Left ventricle myocardium inferior (tissue), 1 donor: ENCODE data around the gene CAST. TPM values are rescaled to one million over a fixed set of nuclear protein-coding genes. Genes with fewer than 3 reads are reported as not detected.

Experiments used
- DNase-seq: peaks from one replicate; pipeline ENCODE4 v3.0.0-alpha.2; 2020
- H3K27ac ChIP-seq: fragments of 200-600 bp; replicated peaks from 2 replicates; pipeline ENCODE4 v1.8.0; 2021
- H3K27me3 ChIP-seq: fragments of 200-600 bp; 2 replicates; pipeline ENCODE4 v1.8.0; 2021; ENCODE audit warnings: low read depth
- H3K36me3 ChIP-seq: fragments of 200-600 bp; 2 replicates; pipeline ENCODE4 v1.8.0; 2021
- H3K4me1 ChIP-seq: fragments of 200-600 bp; 2 replicates; pipeline ENCODE4 v1.8.0; 2021
- H3K4me3 ChIP-seq: fragments of 200-600 bp; 2 replicates; pipeline ENCODE4 v1.8.0; 2021; ENCODE audit warnings: mild to moderate bottlenecking, moderate library complexity
- H3K9me3 ChIP-seq: fragments of 200-600 bp; replicated peaks from 2 replicates; pipeline ENCODE4 v1.8.0; 2021
- CTCF ChIP-seq: fragments of 200-600 bp; IDR thresholded peaks from 2 replicates; pipeline ENCODE4 v1.8.0; 2021; ENCODE audit warnings: antibody characterized with exemption, mild to moderate bottlenecking, borderline replicate concordance
- intact Hi-C: fragments of 100-400 bp; cut with micrococcal nuclease; formaldehyde crosslinking; loops from one replicate; pipeline ENCODE4 v1.11.0; 2022
- total RNA-seq: library from RNA; stranded (reverse); fragmentation: NEBNext Ultra II Directional; extraction: Animal tissue kit (Norgen Biotek cat#: 25700); gene quantifications from one replicate; pipeline ENCODE4 v1.2.1, GENCODE V29; 2021
- donor health status: DM: no; HTN: yes; CAD: no; lungs with severe emphysema.

Gene CAST
- total RNA-seq, 1 donor from 2014 or later, result 649 TPM

- Histone ChIP-seq H3K27me3 (no peaks in the 10 kb centered on the region), H3K9me3 (no peaks in the 10 kb centered on the region), H3K27ac (no peak overlapping the region), H3K4me3 (no peak overlapping the region), H3K4me1 (peaks cover 20% of the 10 kb centered on the region), H3K36me3 (peaks cover 23% of the 10 kb centered on the region)
- intact Hi-C loops, result no loop called here
- no peak for TF ChIP-seq CTCF
- no peak for DNase-seq
These were observed 18.7 kb downstream of the CAST start for GRCh38 chr5:96680759-96681470.

GRCh38 chr5:96683392-96683791 lies 21.2 kb downstream of the CAST start:
- Histone ChIP-seq H3K4me1 (peaks cover 31% of the 10 kb centered on the region), H3K4me3 (no peak overlapping the region), H3K27ac (no peak overlapping the region), H3K9me3 (no peaks in the 10 kb centered on the region), H3K27me3 (no peaks in the 10 kb centered on the region), H3K36me3 (peaks cover 10% of the 10 kb centered on the region)
- intact Hi-C loops, result no loop called here
- no peak for DNase-seq
- TF ChIP-seq CTCF, result no peak

GRCh38 chr5:96683810-96684209 lies 21.6 kb downstream of the CAST start:
- intact Hi-C loops, result no loop called here
- no peak overlapping the region for H3K4me3 ChIP-seq
- H3K27me3 ChIP-seq, result no peaks in the 10 kb centered on the region
- no peak for DNase-seq
- H3K4me1 ChIP-seq, result peaks cover 29% of the 10 kb centered on the region
- H3K27ac ChIP-seq, result no peak overlapping the region
- TF ChIP-seq CTCF, result no peak
- H3K36me3 ChIP-seq, result peaks cover 10% of the 10 kb centered on the region
- H3K9me3 ChIP-seq, result no peaks in the 10 kb centered on the region

GRCh38 chr5:96687080-96687479 lies 24.9 kb downstream of the CAST start:
- Histone ChIP-seq H3K27ac (no peak overlapping the region), H3K4me1 (peaks cover 24% of the 10 kb centered on the region), H3K4me3 (no peak overlapping the region), H3K27me3 (no peaks in the 10 kb centered on the region), H3K9me3 (no peaks in the 10 kb centered on the region), H3K36me3 (peaks cover 4% of the 10 kb centered on the region)
- intact Hi-C loops, result no loop called here
- no peak for TF ChIP-seq CTCF
- no peak for DNase-seq

DNA sequence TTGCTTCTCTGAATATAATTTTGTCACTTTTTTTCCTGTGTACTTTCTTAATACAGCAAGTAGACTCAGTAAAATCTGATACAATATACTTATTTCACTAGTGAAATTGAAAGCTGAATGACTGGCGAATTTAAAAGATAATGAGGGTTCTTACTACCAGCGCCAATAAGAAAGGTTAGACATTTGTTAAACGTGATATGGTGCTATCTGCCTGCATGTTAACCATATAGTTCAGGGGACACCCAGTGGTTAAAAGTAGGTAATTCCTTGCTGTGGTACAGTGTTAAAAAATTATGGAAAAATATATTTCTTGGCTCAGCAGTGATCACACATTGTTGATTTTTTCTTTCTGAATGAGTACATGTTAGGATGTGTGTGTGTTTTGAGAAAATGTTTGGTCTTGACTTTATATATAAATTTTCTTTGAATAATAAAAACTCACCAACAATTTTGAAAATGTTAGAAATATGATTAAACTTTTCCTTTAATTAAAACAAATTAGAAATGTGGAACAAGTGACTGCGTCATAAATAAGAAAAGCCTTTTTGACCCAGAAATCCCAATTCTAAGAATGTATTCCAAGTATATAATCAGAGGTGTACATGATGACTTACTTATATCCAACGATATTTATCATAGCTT lies 25.8 kb downstream of the CAST start:
- H3K36me3 ChIP-seq, result peaks cover 4% of the 10 kb centered on the region
- DNase-seq, result no peak
- H3K27me3 ChIP-seq, result no peaks in the 10 kb centered on the region
- peaks cover 25% of the 10 kb centered on the region for H3K4me1 ChIP-seq
- no peaks in the 10 kb centered on the region for H3K9me3 ChIP-seq
- intact Hi-C loops, result no loop called here
- peak; percentile 70 for TF ChIP-seq CTCF
- H3K27ac ChIP-seq, result no peak overlapping the region
- peak overlapping the region; percentile 3 for H3K4me3 ChIP-seq
